ENCODE results near the gene DOCK9.

DNA sequence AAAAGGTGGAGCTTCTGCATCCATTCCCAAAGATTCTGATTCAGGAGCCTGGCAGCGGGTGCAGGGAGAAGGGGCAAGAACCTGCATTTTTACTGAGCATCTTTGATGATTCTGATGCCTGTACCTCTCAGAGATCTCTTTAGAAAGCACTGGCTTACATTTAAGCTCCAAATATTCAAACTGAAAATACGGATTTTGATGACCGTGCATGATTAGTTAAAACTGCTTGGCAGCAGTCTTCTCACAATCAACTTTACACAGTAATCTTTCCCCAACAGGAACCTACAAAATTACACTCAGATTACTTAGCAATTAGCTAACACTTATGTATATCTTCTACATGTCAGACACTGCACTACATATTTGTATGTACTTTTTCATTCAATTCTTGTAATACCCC is 108.9 kb downstream of the DOCK9 start:
- TF ChIP-seq NFYB (IDR thresholded peaks at IDR 0.05; ENCODE audit: extremely low read depth, insufficient read length) (no peak), HDAC3 (IDR thresholded peaks at IDR 0.05; ENCODE audit: borderline replicate concordance, partially characterized antibody) (no peak), CEBPB (tag; IDR thresholded peaks at IDR 0.05) (no peak)

Data from K562 (cell line).